HL-60/S4 (cell line): ENCODE measurements around the gene DGKG.

ENCODE experiments used
- in situ Hi-C: fragments of 300-500 bp; cut with MboI; formaldehyde crosslinking; loops from 2 replicates; pipeline ENCODE4 v1.14.3; 2022; ENCODE audit warnings: low sequenced_read_pairs

Gene DGKG

DNA sequence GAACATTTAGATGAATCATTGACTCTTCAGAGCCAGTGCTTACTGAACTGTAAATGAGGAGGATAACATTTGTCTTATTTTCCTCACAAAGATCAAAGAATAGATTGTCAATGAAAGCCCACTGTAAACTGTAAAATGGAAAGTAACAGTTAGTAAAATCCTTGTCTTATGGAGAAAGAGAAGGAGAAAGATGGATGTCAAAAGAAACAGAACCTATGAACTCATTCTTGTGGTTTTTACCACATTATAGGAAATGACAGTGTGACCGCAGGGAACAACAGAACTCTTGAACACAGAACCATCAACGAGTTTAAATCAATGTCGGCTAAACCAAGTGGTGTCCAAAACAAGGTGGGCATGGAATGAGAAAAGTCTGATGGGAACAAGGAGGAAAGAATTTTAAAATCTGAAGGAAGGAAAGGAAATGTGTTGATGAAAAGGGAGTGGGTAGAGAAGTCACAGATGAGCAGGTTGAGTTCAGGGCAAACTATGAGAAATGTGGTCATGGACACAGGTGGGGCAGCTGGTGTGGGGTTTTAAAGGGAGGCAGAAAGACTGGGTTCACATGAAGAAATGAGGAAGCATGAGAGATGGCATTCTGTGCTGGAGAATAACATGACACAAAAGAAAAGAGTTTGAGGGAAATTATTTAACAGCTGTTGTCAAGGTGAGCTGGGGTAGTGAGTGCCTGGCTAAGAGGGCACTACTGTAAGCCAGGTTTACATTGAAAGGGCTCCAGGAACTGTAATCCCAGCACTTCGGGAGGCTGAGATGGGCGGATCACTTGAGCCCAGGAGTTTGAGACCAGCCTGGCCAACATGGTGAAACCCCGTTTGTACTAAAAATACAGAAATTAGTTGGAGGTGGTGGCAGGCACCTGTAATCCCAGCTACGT lies 210.7 kb downstream of the DGKG start:
- in situ Hi-C loops = no loop called here

- in situ Hi-C loops = no loop called here
Measured at GRCh38 chr3:186150041-186150830, 211.8 kb downstream of the DGKG start.

DNA sequence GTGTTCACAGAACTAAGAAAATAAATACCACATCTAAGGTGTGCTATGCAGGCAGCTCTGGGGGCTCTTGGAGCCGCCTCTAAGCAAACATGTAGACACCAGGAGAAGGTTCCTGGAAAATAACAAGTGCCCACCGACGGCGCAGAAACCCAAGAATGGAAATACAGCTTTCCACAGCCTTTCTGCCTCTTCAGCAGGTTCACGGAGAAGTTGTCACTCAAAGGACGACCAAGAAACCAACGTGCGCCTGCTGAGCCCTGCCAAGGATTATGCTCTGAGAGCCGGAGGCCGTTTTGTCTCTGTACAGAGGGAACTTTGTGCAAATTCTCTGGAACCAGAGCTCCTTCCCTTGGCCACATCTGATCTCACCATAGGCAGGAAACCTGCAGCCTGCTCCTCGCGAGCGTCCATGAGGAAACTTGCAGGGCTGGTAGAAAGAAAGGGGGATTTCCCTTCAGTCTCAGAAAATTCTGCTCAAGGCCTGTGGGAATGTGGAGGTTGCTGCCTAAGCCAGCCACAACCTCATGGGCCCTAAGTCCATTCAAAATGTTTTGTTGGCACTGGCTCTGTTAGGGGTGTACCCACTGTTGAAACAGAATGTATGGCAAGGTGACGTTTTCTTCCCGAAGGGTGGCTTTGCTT lies 212.6 kb downstream of the DGKG start:
- in situ Hi-C loops = no loop called here

DNA sequence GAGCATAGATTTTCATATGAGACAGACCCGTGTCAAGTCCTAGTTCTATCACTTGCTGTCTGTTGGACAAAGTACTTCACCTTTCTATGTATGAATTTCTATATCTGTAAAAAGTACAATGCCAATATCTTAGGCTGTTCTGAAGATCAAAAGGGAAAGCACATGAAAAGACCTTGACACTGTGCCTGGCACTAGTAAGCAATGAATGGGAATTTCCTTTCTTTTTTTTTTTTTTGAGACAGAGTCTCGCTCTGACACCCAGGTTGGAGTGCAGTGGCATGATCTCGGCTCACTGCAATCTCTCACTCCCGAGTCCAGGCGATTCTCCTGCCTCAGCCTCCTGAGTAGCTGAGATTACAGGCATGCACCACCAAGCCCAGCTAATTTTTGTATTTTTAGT lies 217.8 kb downstream of the DGKG start:
- in situ Hi-C loops = no loop called here

- in situ Hi-C loops = no loop called here
Measured at GRCh38 chr3:186143250-186143649, 218.8 kb downstream of the DGKG start.

GRCh38 chr3:186142393-186142932 lies 219.6 kb downstream of the DGKG start:
- in situ Hi-C loops = no loop called here

- in situ Hi-C loops = no loop called here
Measured at GRCh38 chr3:186141790-186142189, 220.2 kb downstream of the DGKG start.

DNA sequence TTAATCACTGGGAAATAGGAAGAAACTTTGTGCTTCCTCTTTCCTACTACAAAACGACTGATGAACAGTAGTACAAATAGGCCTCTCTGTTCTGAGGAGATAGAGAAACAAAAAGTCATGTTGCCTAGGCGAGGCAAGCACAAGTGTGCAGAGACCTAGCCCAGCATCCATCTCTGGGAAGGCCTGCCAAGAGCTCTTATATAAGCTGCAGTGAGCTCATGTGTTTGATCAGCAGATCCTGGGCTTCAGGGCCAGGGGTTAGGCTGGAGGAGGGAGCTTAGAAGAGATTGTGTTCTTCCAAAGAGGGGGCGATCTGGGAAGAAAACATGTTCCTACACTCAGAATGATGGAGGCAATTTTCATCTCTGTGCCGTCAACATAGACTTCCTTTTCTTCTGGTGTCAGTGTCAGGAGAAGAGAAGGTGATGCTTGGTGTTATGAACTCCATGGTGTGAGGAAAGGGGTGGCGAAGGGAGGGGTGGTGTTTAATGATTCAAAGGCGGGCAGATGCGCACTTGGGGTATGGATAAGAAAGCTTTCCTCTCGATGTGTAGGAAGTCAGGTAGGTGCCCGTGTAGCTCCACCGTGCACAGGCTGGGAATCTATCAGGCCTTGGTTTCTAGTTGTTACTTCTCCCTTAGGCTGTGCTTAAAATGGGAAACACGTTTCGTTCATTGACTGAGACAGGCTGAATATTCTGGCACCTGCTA lies 223.6 kb downstream of the DGKG start:
- in situ Hi-C loops = no loop called here

DNA sequence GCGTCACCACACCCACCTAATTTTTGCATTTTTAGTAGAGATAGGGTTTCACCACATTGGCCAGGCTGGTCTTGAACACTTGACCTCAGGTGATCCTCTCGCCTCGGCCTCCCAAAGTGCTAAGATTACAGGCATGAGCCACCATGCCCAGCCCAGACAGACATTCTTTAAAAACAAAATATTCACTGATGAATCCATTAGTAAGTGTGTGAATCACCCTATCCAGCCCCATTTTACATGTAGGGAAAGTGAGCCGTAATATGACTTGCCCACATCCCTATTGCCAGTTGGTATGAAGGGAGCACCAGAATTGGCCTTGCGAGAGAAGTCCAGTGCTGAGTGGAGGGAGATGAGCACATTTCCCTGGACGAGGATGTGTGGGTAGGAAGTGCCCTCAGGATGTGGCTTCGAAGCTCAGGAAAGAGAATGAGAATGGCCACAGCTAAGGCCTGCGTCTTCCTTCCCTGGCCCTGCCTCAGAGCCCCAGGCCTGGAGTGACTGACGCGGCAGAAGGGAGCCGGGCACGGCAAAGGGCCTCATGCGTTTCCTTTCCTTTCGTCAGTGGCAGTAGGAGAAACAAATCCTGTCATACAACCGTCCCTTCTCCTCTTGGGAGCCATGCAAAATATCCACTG lies 224.9 kb downstream of the DGKG start:
- in situ Hi-C loops = no loop called here

DNA sequence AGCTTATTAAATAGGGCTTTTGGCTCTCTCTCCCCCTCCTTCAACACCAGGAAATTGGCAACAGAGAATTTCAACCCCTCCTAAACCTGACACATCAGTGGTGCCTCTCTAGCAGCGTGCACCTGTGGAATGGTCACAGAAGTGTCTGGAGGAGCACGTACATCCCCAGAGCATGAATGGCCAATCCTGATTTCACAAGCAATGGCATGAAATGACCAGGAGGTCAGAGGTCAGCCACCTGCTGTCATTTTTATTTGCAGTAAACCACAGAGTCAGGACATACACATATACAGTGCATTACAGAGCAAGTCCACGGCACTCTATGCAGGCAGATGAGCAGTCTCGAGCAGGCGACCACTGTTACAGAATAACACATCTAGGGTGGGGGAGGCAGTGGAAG lies 228.1 kb downstream of the DGKG start:
- in situ Hi-C loops = no loop called here

GRCh38 chr3:186132487-186132886 lies 229.5 kb downstream of the DGKG start:
- in situ Hi-C loops = no loop called here

DNA sequence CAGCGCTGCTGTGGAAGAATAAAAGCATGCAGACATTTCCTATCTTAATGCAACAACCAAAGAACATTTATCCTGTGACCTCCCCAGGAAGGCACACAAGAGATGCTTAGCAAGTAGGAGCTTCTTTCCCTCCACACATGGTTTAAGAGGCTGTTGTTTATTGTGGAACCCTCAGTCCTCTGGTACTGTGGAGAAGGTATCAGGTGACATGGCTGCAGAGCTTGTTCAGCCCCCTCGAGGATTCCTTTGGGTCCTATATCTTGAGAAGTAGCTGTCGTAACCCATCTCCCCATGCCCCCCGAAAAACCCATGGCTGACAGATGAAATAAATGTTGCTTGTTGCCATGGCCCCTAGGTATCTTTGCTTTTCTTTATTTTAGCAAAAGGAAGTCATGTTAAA lies 232.8 kb downstream of the DGKG start:
- in situ Hi-C loops = no loop called here

DNA sequence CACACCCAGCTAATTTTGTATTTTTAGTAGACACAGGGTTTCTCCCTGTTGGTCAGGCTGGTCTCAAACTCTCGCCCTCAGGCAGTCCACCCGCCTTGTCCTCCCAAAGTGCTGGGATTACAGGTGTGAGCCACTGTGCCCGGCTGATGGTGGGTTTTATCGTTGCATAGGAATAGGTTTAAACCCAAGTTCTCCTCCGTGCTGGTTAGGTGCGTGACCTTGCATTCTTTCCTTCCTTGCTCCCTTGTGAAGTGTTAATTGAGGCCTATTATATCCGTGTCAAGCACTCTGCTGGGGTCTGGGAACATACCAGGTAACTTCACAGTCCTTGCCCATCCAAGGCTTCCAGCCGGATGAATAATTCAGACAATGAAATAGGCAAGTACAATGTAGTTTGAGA lies 233.9 kb downstream of the DGKG start:
- in situ Hi-C loops = no loop called here

- in situ Hi-C loops = no loop called here
Measured at GRCh38 chr3:186127463-186127862, 234.6 kb downstream of the DGKG start.

GRCh38 chr3:186125118-186125517 lies 236.9 kb downstream of the DGKG start:
- in situ Hi-C loops = no loop called here

GRCh38 chr3:186124592-186124991 lies 237.4 kb downstream of the DGKG start:
- in situ Hi-C loops = no loop called here

GRCh38 chr3:186123012-186123411 lies 239.0 kb downstream of the DGKG start:
- in situ Hi-C loops = no loop called here

DNA sequence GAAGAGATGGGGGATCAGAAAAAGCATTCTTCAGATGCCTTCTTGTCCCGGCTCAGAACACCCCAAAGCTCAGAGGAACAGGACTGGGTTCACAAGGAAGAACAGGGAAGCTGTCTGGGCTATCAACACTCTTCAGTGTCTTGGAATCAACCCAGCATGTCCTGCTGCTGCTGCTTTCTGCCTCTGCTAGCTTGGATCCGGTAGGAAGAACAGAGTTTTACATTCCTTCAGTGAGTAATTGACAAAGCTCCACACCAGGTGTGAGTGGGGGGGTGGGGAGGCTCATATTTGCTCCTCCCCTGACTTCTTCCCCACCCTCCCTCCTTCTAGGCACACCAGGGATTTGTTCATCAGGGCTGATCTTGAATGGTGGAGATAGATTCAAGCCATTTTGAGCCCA lies 240.1 kb downstream of the DGKG start:
- in situ Hi-C loops = no loop called here

DNA sequence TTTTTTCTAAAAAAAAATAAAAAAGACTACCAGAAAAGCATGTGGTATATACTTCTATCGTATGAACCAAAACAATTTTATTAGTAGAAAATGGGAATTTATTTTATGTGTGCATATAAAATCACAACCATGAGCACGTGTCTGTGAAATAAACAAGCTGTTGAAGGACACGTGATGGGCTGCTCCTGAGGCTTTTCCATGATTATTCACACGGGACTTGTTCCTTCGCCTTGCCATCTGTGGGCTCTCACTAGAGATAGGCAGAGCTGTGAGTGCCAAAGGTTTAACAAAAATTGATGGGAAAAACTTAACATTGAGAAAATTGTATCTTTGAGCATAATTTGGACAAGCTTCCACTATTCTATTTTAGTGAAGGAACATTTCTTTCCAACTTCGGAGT lies 240.8 kb downstream of the DGKG start:
- in situ Hi-C loops = no loop called here

DNA sequence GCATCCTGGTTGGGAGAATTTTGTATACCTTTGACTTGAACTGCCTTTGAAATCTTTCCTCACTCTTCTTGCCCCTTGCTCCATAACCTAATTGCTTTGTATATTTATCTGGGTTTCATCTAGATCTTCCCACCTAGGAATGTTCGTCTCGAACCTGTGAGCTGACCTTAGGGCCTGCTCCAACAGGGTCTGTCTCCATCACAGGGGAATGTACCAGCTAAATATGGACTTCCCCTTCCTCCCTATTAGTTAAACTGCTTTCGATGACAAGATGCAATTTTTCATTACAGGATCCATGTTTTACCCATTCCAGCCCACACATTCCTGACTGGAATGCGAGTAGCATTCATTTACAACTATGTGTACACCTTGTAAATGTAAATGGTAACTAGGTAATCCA lies 242.5 kb downstream of the DGKG start:
- in situ Hi-C loops = no loop called here
